B cell (primary cell): Measurements from ENCODE around the gene RRP1. TPM values are rescaled to one million over a fixed set of nuclear protein-coding genes. Genes with fewer than 3 reads are reported as not detected.

Source experiments
- ATAC-seq: fragments of 200-7000 bp; cut with Tn5 transposase; one replicate; pipeline ENCODE4 v1.10.0; 2021; ENCODE audit warnings: low read depth, mild to moderate bottlenecking, moderate number of reproducible peaks, moderate library complexity
- CTCF ChIA-PET: fragments of 350-600 bp; sonication (Branson Sonifier 250); formaldehyde crosslinking; loops from one replicate; lab custom pipeline; 2021; ENCODE audit warnings: antibody characterized with exemption, inconsistent platforms; lab: Charles Lee
- POLR2A ChIA-PET: fragments of 350-600 bp; sonication (Branson Sonifier 250); formaldehyde crosslinking; loops from one replicate; lab custom pipeline; 2021; ENCODE audit warnings: antibody characterized with exemption; lab: Charles Lee
- DNase-seq: peaks from one replicate; pipeline ENCODE4 v3.0.0; 2013
- H2AFZ ChIP-seq: 2 replicates; pipeline ENCODE4 v1.6.1; 2012; ENCODE audit warnings: mild to moderate bottlenecking, low read depth, low read length; ENCODE audit not compliant: insufficient read depth, poor library complexity, severe bottlenecking
- H3K27ac ChIP-seq, 2 donors: 1 replicate in 1 of 2; 2 replicates in 1 of 2; pipeline ENCODE4 v1.5.1; 2012 to 2013; ENCODE audit warnings: low read length in 2 of 2, mild to moderate bottlenecking in 2 of 2, moderate library complexity in 1 of 2
- H3K27me3 ChIP-seq, 4 experiments: fragments of 200-600 bp in 1 of 4; sonication (generic) in 1 of 4; replicated peaks in 1 of 4; 1 replicate in 2 of 4; 2 replicates in 2 of 4; pipeline versions ENCODE4 v1.6.1 to v1.7.0; 2013 to 2016; ENCODE audit warnings: low read length in 3 of 4, mild to moderate bottlenecking in 2 of 4, mixed read lengths in 1 of 4, moderate library complexity in 1 of 4; ENCODE audit not compliant: insufficient read depth in 4 of 4, control insufficient read depth in 3 of 4; ENCODE audit errors: control extremely low read depth in 1 of 4
- H3K36me3 ChIP-seq, 2 experiments: replicated peaks in 1 of 2; 1 replicate in 1 of 2; 2 replicates in 1 of 2; pipeline versions ENCODE4 v1.6.1 to v1.7.1; 2013; ENCODE audit warnings: low read length in 1 of 2; ENCODE audit not compliant: insufficient read depth in 2 of 2, control insufficient read depth in 1 of 2; ENCODE audit errors: control extremely low read depth in 1 of 2, extremely low read depth in 1 of 2
- H3K4me1 ChIP-seq, 2 donors: fragments of 200-600 bp in 1 of 2; sonication (generic) in 1 of 2; 1 replicate in 1 of 2; 2 replicates in 1 of 2; pipeline versions ENCODE4 v1.5.1 to v1.6.1; 2013 to 2017; ENCODE audit warnings: low read length in 2 of 2; ENCODE audit not compliant: control insufficient read depth in 2 of 2, insufficient read depth in 2 of 2
- H3K4me2 ChIP-seq: replicated peaks from 2 replicates; pipeline ENCODE3; 2012; ENCODE audit warnings: mild to moderate bottlenecking, low read depth, low read length; ENCODE audit not compliant: poor library complexity, severe bottlenecking
- H3K4me3 ChIP-seq, 5 experiments: fragments of 200-600 bp in 1 of 5; sonication (generic) in 1 of 5; 1 replicate in 3 of 5; 2 replicates in 2 of 5; pipeline versions ENCODE4 v1.5.1 to v1.7.0; 2011 to 2016; ENCODE audit warnings: low read length in 4 of 5, mild to moderate bottlenecking in 4 of 5, low read depth in 2 of 5, control low read depth in 1 of 5, moderate library complexity in 1 of 5; ENCODE audit not compliant: insufficient read depth in 1 of 5; ENCODE audit errors: control extremely low read depth in 1 of 5, extremely low read depth in 1 of 5
- H3K79me2 ChIP-seq: fragments of 200-600 bp; sonication (generic); one replicate; pipeline ENCODE4 v1.6.0; 2016; ENCODE audit warnings: low read length; ENCODE audit not compliant: control insufficient read depth, insufficient read depth
- H3K9ac ChIP-seq: fragments of 200-600 bp; sonication (generic); 2 replicates; pipeline ENCODE4 v1.6.1; 2017; ENCODE audit warnings: mild to moderate bottlenecking, low read length, moderate library complexity
- H3K9me3 ChIP-seq, 3 donors: one replicate each; pipeline versions ENCODE4 v1.6.1 to v1.7.1; 2013; ENCODE audit warnings: low read length in 2 of 3; ENCODE audit not compliant: control insufficient read depth in 2 of 3, insufficient read depth in 1 of 3; ENCODE audit errors: control extremely low read depth in 1 of 3
- H4K20me1 ChIP-seq: 2 replicates; pipeline ENCODE4 v1.6.0; 2012; ENCODE audit warnings: mild to moderate bottlenecking, low read length; ENCODE audit not compliant: insufficient read depth, control insufficient read depth, poor library complexity, severe bottlenecking
- H3K27ac Mint-ChIP-seq: one replicate; pipeline ENCODE4 v1.8.0; 2021; ENCODE audit warnings: mixed read lengths
- H3K27me3 Mint-ChIP-seq: one replicate; pipeline ENCODE4 v1.8.0; 2021; ENCODE audit warnings: mixed read lengths
- H3K4me1 Mint-ChIP-seq: one replicate; pipeline ENCODE4 v1.8.0; 2021; ENCODE audit warnings: mixed read lengths
- H3K4me3 Mint-ChIP-seq: one replicate; pipeline ENCODE4 v1.8.0; 2021; ENCODE audit warnings: mixed read lengths
- H3K9me3 Mint-ChIP-seq: one replicate; pipeline ENCODE4 v1.8.0; 2022; ENCODE audit warnings: mixed read lengths; ENCODE audit not compliant: insufficient read depth
- EZH2 ChIP-seq: IDR thresholded peaks from 2 replicates; pipeline ENCODE4 v1.6.1; 2012; ENCODE audit warnings: borderline replicate concordance, low read depth, mild to moderate bottlenecking, moderate library complexity, low read length; ENCODE audit not compliant: insufficient read depth, poor library complexity, severe bottlenecking
- WGBS: methylation state at CpG from one replicate; pipeline ENCODE4 v1.1.5; 2013; ENCODE audit warnings: missing lambda C conversion rate; ENCODE audit not compliant: insufficient coverage; 5-methylcytosine and 5-hydroxymethylcytosine counted together
- intact Hi-C: fragments of 100-400 bp; cut with micrococcal nuclease; formaldehyde crosslinking; loops from one replicate; pipeline ENCODE4 v1.10.0; 2022
- polyA plus RNA-seq: library from polyadenylated mRNA; depleted of rRNA; stranded (reverse); fragments of >200 nt; gene quantifications from 2 replicates; pipeline ENCODE4 v1.2.3, GENCODE V29; 2012
- total RNA-seq, 2 donors: library from RNA; stranded (reverse); fragments of 120-200 nt in 1 of 2; gene quantifications; 1 replicate in 1 of 2; 2 replicates in 1 of 2; pipeline versions ENCODE4 v1.2.3 to v1.2.4, GENCODE V29; 2013 to 2022
- TF ChIP-seq, protein P1 (sequence below): fragments of 200-600 bp; IDR thresholded peaks from one replicate; pipeline ENCODE4 v1.8.0; 2022; ENCODE audit warnings: antibody characterized with exemption, mild to moderate bottlenecking

Gene RRP1
- total and polyA plus RNA-seq, 2 donors (not counting 1 experiment from before 2014, with no cell fraction given), result 9.6 to 27.8 TPM

- Mint-ChIP-seq H3K9me3 (no peaks in the 10 kb centered on the region), H3K4me1 (peaks cover 27% of the 10 kb centered on the region), H3K27me3 (peaks cover 4% of the 10 kb centered on the region), H3K27ac (peak overlapping the region; percentile 84), H3K4me3 (peak overlapping the region; percentile 77)
- WGBS, result 81% methylated on average over 18 of the region's 21 CpGs
- H3K4me3 ChIP-seq, result peak overlapping the region in 2 of 5 experiments; percentile 7 to 16
- ChIA-PET CTCF (interaction anchor here (1.3 kb wide), 1 partner anchor 169 kb away, joined by 4 read pairs; no protein-coding TSS in a partner anchor), POLR2A (no interaction called here)
- peaks cover 0 to 6% (median 0%) of the 10 kb centered on the region in 3 donors for H3K9me3 ChIP-seq
- peaks cover 27% of the 10 kb centered on the region for H3K79me2 ChIP-seq
- H2AFZ ChIP-seq, result no peak overlapping the region
- TF ChIP-seq EZH2, result no peak
- TF ChIP-seq, protein P1, sequence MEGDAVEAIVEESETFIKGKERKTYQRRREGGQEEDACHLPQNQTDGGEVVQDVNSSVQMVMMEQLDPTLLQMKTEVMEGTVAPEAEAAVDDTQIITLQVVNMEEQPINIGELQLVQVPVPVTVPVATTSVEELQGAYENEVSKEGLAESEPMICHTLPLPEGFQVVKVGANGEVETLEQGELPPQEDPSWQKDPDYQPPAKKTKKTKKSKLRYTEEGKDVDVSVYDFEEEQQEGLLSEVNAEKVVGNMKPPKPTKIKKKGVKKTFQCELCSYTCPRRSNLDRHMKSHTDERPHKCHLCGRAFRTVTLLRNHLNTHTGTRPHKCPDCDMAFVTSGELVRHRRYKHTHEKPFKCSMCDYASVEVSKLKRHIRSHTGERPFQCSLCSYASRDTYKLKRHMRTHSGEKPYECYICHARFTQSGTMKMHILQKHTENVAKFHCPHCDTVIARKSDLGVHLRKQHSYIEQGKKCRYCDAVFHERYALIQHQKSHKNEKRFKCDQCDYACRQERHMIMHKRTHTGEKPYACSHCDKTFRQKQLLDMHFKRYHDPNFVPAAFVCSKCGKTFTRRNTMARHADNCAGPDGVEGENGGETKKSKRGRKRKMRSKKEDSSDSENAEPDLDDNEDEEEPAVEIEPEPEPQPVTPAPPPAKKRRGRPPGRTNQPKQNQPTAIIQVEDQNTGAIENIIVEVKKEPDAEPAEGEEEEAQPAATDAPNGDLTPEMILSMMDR, result no peak
- peaks cover 0 to 28% of the 10 kb centered on the region in 2 experiments for H3K36me3 ChIP-seq
- H3K27me3 ChIP-seq, result peaks cover 0 to 12% (median 2%) of the 10 kb centered on the region in 4 experiments
- DNase-seq, result no peak
- H3K9ac ChIP-seq, result peak overlapping the region; percentile 27
- peaks cover 68% of the 10 kb centered on the region for H4K20me1 ChIP-seq
- peak overlapping the region; percentile 31 to 69 for H3K27ac ChIP-seq
- no peak for ATAC-seq
- peak overlapping the region; percentile 65 for H3K4me2 ChIP-seq
- peaks cover 33 to 50% of the 10 kb centered on the region in 2 donors for H3K4me1 ChIP-seq
- intact Hi-C loops, result loop anchor here (10.0 kb wide), 1 partner anchor 59 kb away; the partner anchor contains the start of gene AGPAT3
Observed at GRCh38 chr21:43806017-43806710, 16.8 kb downstream of the RRP1 start.

GRCh38 chr21:43808367-43808766 lies 19.0 kb downstream of the RRP1 start:
- Histone ChIP-seq H4K20me1 (peaks cover 59% of the 10 kb centered on the region), H3K27me3 (peaks cover 0 to 22% (median 5%) of the 10 kb centered on the region in 4 experiments), H3K4me2 (no peak overlapping the region), H3K4me1 (peaks cover 33 to 51% of the 10 kb centered on the region in 2 donors), H2AFZ (no peak overlapping the region), H3K9me3 (peaks cover 0 to 6% (median 0%) of the 10 kb centered on the region in 3 donors), H3K9ac (no peak overlapping the region), H3K27ac (no peak overlapping the region), H3K79me2 (peaks cover 27% of the 10 kb centered on the region), H3K4me3 (no peak overlapping the region), H3K36me3 (peaks cover 0 to 8% of the 10 kb centered on the region in 2 experiments)
- Mint-ChIP-seq H3K27ac (no peak overlapping the region), H3K4me1 (peaks cover 30% of the 10 kb centered on the region), H3K27me3 (peaks cover 7% of the 10 kb centered on the region), H3K4me3 (no peak overlapping the region), H3K9me3 (no peaks in the 10 kb centered on the region)
- ATAC-seq, result no peak
- POLR2A ChIA-PET, result no interaction called here
- no peak for DNase-seq
- 93% methylated on average over 18 of the region's 18 CpGs for whole genome bisulfite sequencing
- TF ChIP-seq EZH2, result no peak
- TF ChIP-seq, protein P1, result no peak
- CTCF ChIA-PET, result interaction anchor here (1.0 to 3.8 kb wide), 3 partner anchors 129 to 168 kb away, joined by 3 to 46 read pairs (median 4); no protein-coding TSS in a partner anchor
- intact Hi-C loops, result loop anchor here (10.0 kb wide), 1 partner anchor 56 kb away; the partner anchor contains the start of gene AGPAT3
